Vagina (tissue), 2 donors: ENCODE data around the gene MGP.

ENCODE experiments used
- CTCF ChIP-seq, 3 experiments: fragments of 450-650 bp in 2 of 3; fragments of 200-600 bp in 1 of 3; sonication (generic) in 1 of 3; IDR thresholded peaks; one replicate each; pipeline ENCODE4 v1.5.1; 2017 to 2019; ENCODE audit warnings: antibody characterized with exemption in 3 of 3, mild to moderate bottlenecking in 2 of 3, moderate library complexity in 2 of 3
- POLR2AphosphoS5 ChIP-seq, 2 donors: sonication (generic); formaldehyde crosslinking; IDR thresholded peaks; one replicate each; pipeline ENCODE4 v1.9.0; 2017; ENCODE audit warnings: antibody characterized with exemption in 2 of 2, mild to moderate bottlenecking in 2 of 2, low read depth in 1 of 2; ENCODE audit not compliant: insufficient read depth in 1 of 2

- TF ChIP-seq CTCF (IDR thresholded peaks at IDR 0.05), result no peak
- no peak for TF ChIP-seq POLR2AphosphoS5 (IDR thresholded peaks at IDR 0.05; ENCODE audit: insufficient read depth in 1 of 2, low read depth in 1 of 2)
Measured at GRCh38 chr12:14890701-14891100, 5.0 kb upstream of the MGP start.
